SK-N-SH treated with all-trans-retinoic acid at 6 μM for 48 hours (cell line): ENCODE results near the gene RAP1GAP.

Source experiments
- BACH2 ChIP-seq: fragments of 250-450 bp; sonication (Bioruptor Pico); IDR thresholded peaks from 2 replicates; pipeline ENCODE4 v1.9.0; 2021; ENCODE audit warnings: mild to moderate bottlenecking, borderline replicate concordance
- CSDC2 ChIP-seq: fragments of 250-450 bp; sonication (Bioruptor Pico); IDR thresholded peaks from 2 replicates; pipeline ENCODE4 v1.5.0; 2020; ENCODE audit warnings: mild to moderate bottlenecking, moderate library complexity
- CSRNP3 ChIP-seq: fragments of 250-450 bp; sonication (Bioruptor Pico); IDR thresholded peaks from 2 replicates; pipeline ENCODE4 v1.5.1; 2021; ENCODE audit warnings: mild to moderate bottlenecking, moderate library complexity
- ESRRG ChIP-seq: fragments of 250-450 bp; sonication (Bioruptor Pico); IDR thresholded peaks from 2 replicates; pipeline ENCODE4 v1.6.1; 2021; ENCODE audit warnings: mild to moderate bottlenecking
- OSR1 ChIP-seq: fragments of 250-450 bp; sonication (Bioruptor Pico); IDR thresholded peaks from 2 replicates; pipeline ENCODE4 v1.8.0; 2022; ENCODE audit warnings: moderate library complexity, mild to moderate bottlenecking, inconsistent platforms
- PPARA ChIP-seq: fragments of 250-450 bp; sonication (Bioruptor Pico); IDR thresholded peaks from 2 replicates; pipeline ENCODE4 v1.5.0; 2020; ENCODE audit warnings: mild to moderate bottlenecking, borderline replicate concordance
- RARB ChIP-seq: fragments of 250-450 bp; sonication (Bioruptor Pico); IDR thresholded peaks from 2 replicates; pipeline ENCODE4 v1.8.0; 2021; ENCODE audit warnings: mild to moderate bottlenecking, moderate library complexity
- SNAI2 ChIP-seq: fragments of 250-450 bp; sonication (Bioruptor Pico); IDR thresholded peaks from 2 replicates; pipeline ENCODE4 v1.5.0; 2020; ENCODE audit warnings: mild to moderate bottlenecking, moderate library complexity
- TCF4 ChIP-seq: fragments of 250-450 bp; sonication (Bioruptor Pico); IDR thresholded peaks from 2 replicates; pipeline ENCODE4 v1.8.0; 2021; ENCODE audit warnings: mild to moderate bottlenecking, moderate library complexity, borderline replicate concordance
- ZFP3 ChIP-seq: fragments of 250-450 bp; sonication (Bioruptor Pico); IDR thresholded peaks from 2 replicates; pipeline ENCODE4 v1.5.0; 2020; ENCODE audit warnings: mild to moderate bottlenecking, moderate library complexity
- ZNF70 ChIP-seq: fragments of 450-650 bp; formaldehyde crosslinking; IDR thresholded peaks from 2 replicates; pipeline ENCODE4 v1.5.0; 2020; ENCODE audit warnings: mild to moderate bottlenecking, moderate library complexity
- ZNF8 ChIP-seq: fragments of 450-650 bp; formaldehyde crosslinking; IDR thresholded peaks from 2 replicates; pipeline ENCODE4 v1.5.0; 2020; ENCODE audit warnings: mild to moderate bottlenecking, moderate library complexity
- TF ChIP-seq, protein P1 (sequence below): fragments of 250-450 bp; sonication (Bioruptor Pico); IDR thresholded peaks from 2 replicates; pipeline ENCODE4 v1.8.0; 2020; ENCODE audit warnings: mild to moderate bottlenecking, moderate library complexity, borderline replicate concordance
- TF ChIP-seq, protein P2 (sequence below): fragments of 250-450 bp; sonication (Bioruptor Pico); IDR thresholded peaks from 2 replicates; pipeline ENCODE4 v1.8.0; 2021; ENCODE audit warnings: low read depth, mild to moderate bottlenecking, moderate library complexity, borderline replicate concordance

- TF ChIP-seq ZFP3 (CRISPR knock-in tag) (no peak), TCF4 (CRISPR knock-in tag) (no peak), ZNF70 (CRISPR knock-in tag) (no peak), RARB (no peak), ESRRG (no peak), PPARA (no peak), CSRNP3 (CRISPR knock-in tag) (no peak), OSR1 (CRISPR knock-in tag) (no peak), SNAI2 (CRISPR knock-in tag) (no peak), ZNF8 (CRISPR knock-in tag) (no peak), CSDC2 (no peak), BACH2 (no peak)
- TF ChIP-seq, protein P1, sequence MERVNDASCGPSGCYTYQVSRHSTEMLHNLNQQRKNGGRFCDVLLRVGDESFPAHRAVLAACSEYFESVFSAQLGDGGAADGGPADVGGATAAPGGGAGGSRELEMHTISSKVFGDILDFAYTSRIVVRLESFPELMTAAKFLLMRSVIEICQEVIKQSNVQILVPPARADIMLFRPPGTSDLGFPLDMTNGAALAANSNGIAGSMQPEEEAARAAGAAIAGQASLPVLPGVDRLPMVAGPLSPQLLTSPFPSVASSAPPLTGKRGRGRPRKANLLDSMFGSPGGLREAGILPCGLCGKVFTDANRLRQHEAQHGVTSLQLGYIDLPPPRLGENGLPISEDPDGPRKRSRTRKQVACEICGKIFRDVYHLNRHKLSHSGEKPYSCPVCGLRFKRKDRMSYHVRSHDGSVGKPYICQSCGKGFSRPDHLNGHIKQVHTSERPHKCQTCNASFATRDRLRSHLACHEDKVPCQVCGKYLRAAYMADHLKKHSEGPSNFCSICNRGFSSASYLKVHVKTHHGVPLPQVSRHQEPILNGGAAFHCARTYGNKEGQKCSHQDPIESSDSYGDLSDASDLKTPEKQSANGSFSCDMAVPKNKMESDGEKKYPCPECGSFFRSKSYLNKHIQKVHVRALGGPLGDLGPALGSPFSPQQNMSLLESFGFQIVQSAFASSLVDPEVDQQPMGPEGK (CRISPR knock-in tag): no peak
- TF ChIP-seq, protein P2, sequence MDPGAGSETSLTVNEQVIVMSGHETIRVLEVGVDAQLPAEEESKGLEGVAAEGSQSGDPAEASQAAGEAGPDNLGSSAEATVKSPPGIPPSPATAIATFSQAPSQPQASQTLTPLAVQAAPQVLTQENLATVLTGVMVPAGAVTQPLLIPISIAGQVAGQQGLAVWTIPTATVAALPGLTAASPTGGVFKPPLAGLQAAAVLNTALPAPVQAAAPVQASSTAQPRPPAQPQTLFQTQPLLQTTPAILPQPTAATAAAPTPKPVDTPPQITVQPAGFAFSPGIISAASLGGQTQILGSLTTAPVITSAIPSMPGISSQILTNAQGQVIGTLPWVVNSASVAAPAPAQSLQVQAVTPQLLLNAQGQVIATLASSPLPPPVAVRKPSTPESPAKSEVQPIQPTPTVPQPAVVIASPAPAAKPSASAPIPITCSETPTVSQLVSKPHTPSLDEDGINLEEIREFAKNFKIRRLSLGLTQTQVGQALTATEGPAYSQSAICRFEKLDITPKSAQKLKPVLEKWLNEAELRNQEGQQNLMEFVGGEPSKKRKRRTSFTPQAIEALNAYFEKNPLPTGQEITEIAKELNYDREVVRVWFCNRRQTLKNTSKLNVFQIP (CRISPR knock-in tag): no peak
Observed at GRCh38 chr1:21645550-21645949, 23.6 kb downstream of the RAP1GAP start.
